ENCODE data around the gene CDH2.

CDH2 gene

GRCh38 chr18:27950648-27951228 is 226.2 kb downstream of the CDH2 start:
- H3K4me3 ChIP-seq (ENCODE audit: low read length): no peak overlapping the region
- TF ChIP-seq CTCF (conservative IDR thresholded peaks at IDR 0.05; ENCODE audit: low read length): no peak
- DNase-seq (ENCODE audit: low read depth): no peak

- no peak for TF ChIP-seq CTCF (conservative IDR thresholded peaks at IDR 0.05; ENCODE audit: low read length)
- H3K4me3 ChIP-seq (ENCODE audit: low read length): no peak overlapping the region
- no peak for DNase-seq (ENCODE audit: low read depth)
Observed at GRCh38 chr18:27948986-27949385, 227.9 kb downstream of the CDH2 start.

GRCh38 chr18:27942706-27943105 is 234.2 kb downstream of the CDH2 start:
- no peak for TF ChIP-seq CTCF (conservative IDR thresholded peaks at IDR 0.05; ENCODE audit: low read length)
- H3K4me3 ChIP-seq (ENCODE audit: low read length): no peak overlapping the region
- no peak for DNase-seq (ENCODE audit: low read depth)

- no peak overlapping the region for H3K4me3 ChIP-seq (ENCODE audit: low read length)
- no peak for DNase-seq (ENCODE audit: low read depth)
- no peak for TF ChIP-seq CTCF (conservative IDR thresholded peaks at IDR 0.05; ENCODE audit: low read length)
Observed at GRCh38 chr18:27931535-27931934, 245.4 kb downstream of the CDH2 start.

- no peak for DNase-seq (ENCODE audit: low read depth)
- no peak for TF ChIP-seq CTCF (conservative IDR thresholded peaks at IDR 0.05; ENCODE audit: low read length)
- no peak overlapping the region for H3K4me3 ChIP-seq (ENCODE audit: low read length)
Observed at GRCh38 chr18:27922780-27923179, 254.2 kb downstream of the CDH2 start.

GRCh38 chr18:27921904-27922751 is 254.8 kb downstream of the CDH2 start:
- peak; percentile 71 for DNase-seq (ENCODE audit: low read depth)
- no peak for TF ChIP-seq CTCF (conservative IDR thresholded peaks at IDR 0.05; ENCODE audit: low read length)
- H3K4me3 ChIP-seq (ENCODE audit: low read length): no peak overlapping the region

- no peak for DNase-seq (ENCODE audit: low read depth)
- no peak overlapping the region for H3K4me3 ChIP-seq (ENCODE audit: low read length)
- TF ChIP-seq CTCF (conservative IDR thresholded peaks at IDR 0.05; ENCODE audit: low read length): no peak
Observed at GRCh38 chr18:27921392-27921791, 255.5 kb downstream of the CDH2 start.
